GM18526 (cell line): ENCODE results near the gene ZNF491.

ENCODE experiments used
- POLR2A ChIP-seq: IDR thresholded peaks from 3 replicates; pipeline ENCODE4 v1.6.1; 2011; ENCODE audit not compliant: insufficient read length; ENCODE audit errors: extremely low read depth

Gene ZNF491

DNA sequence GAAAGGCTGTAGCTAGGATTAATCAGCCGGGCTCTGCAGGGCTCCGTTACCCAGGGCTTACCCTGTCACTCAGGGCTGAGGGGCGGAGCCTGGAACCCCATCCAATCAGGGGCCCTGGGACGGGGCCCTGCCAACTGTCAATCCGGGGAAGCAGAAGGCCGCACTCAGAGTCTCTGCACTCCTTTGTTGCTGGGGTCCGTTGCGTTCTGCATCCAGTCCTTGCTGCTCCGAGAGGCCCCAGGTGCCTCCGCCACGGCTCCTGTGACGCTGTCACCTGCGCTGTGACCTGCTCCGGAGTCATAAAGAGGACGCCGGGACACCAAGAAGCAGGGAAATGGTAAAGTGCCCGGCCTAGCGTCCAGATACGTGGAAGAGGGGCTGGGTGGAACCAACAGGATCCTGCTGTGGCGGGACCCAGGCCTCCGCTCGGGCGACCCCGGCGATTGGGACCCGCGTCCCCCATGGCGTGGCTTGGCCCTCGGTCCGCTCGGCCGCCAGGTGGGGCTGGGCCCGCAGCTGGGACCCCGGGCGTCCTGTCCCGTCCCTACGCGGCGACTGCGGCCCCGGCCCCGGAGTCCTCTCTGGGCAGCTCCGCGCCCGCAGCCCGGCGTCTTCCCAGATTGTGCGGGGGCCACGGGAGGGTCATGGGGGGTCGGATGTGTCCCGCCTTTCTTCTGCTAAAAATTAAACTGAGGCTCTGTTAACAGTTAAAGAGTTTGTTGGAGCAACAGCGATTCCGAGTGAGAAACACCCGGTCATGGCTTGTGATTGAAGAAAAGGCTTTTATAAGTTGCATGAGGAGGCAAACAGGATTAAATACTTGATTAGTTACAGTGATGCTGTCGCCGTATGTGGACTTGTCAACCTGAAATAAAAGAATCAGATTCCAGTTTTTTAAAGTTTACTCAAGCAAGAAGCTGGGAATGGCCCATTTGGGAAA is at the start of gene ZNF491:
TSS of gene ZNF491 (plus strand) at position 133 of the 940 bp plus-strand sequence. CDS start 7,431 bp downstream, outside the sequence.
- peak; percentile 49 for TF ChIP-seq POLR2A

DNA sequence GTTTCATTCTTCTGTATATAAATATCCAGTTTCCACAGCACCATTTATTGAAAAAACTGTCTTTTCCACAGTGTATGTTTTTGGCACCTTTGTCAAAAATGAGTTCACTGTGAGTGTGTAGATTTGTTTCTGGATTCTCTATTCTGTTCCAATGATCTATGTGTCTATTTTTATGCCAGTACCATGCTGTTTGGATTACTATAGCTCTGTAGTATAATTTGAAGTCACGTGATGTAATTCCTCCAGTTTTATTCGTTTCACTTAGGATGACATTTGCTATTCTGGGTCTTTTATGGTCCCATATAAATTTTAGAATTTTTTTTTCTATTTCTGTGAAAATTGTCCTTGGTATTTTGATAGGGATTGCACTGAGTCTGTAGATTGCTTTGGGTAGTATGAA is 48.6 kb upstream of the ZNF491 start:
- no peak for TF ChIP-seq POLR2A

DNA sequence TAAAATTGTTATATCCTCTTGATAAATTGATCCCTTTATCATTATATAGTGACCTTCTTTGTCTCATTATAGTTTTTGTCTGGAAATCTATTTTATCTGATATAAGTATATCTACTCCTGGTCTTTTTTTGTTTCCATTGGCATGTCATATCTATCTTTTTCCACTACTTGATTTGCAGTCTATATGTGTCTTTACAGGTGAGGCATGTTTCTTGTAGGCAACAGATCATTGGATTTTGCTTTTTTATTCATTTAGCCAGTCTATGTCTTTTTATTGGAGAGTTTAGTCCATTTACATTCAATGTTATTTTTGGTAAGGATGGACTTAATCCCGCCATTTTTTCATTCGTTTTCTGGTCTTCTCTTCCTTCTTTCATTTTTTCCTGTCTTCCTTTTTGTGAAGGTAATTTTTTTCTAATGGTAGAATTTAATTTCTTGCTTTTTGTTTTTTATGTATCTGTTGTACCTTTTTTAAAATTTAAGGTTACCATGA is 46.0 kb upstream of the ZNF491 start:
- TF ChIP-seq POLR2A = no peak

DNA sequence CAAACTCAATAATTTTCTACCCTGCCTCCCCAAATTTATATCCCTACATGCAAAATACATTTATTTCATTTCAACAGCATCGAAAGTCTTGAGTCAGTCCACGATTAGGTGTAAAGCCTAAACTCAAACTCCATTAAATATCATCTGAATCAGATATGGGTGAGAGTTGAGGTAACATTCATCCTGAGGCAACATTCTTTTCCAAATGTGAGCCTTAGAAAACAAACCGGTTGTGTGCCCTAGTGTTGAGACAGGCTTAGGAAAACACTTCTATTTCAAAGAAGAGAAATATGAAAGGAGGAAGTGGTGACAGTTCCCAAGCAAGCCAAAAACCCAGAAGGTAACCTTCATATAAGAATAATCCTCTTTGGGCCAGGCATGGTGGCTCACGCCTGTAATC is 43.7 kb upstream of the ZNF491 start:
- no peak for TF ChIP-seq POLR2A

DNA sequence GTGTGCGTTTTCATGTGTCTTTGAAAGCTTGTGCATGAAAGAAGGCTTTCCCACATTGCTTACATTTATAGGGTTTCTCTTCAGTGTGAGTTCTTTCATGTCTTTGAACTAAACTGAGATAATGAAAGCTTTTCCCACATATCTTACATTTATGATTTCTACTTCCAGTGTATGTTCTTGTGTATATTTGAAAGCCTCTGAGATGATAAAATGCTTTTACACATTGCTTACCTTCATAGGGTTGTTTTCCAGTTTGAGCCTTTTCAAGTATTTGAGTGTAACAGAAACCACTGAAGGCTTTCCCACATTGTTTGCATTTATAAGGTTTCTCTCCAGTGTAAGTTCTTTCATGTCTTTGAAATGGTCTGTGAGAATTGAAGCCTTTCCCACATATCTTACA is 41.4 kb upstream of the ZNF491 start:
- TF ChIP-seq POLR2A = no peak

DNA sequence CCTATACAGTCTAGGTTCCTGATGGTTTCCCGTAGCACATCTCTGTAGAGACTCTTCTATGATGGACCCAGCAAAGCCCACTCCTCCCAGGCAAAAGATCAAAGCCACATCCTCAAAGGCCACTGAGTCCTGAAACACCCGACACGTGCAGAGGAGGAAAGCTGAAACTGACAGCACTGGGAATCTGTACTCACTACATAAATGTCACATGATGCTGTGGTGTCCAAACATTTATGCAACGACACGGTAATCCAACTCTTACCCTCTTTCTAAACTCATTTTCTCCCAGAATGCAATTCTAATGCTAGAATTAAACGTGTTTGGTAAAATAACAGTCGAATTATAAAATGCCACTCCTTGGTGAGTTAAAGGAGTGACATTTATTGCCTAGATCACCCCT is 38.5 kb upstream of the ZNF491 start:
- TF ChIP-seq POLR2A = no peak

DNA sequence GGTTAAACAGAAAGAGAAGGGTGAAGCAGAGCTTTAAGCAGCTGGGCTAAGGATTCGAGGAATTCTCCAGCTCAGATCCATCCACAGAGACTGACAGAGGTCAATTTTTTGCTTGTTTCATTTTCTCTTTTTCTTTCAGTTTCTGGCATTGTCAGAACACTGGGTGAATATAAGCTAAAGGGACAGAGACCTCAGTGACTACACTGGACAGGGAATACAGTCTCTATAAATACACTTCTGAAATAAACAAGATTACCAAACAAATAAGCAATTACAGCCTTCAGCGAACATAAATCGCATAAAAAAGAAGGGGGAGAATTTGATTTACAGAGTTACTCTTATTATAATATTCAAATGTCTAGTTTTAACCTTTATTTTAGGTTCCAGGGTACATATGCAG is 35.2 kb upstream of the ZNF491 start:
- TF ChIP-seq POLR2A = no peak

DNA sequence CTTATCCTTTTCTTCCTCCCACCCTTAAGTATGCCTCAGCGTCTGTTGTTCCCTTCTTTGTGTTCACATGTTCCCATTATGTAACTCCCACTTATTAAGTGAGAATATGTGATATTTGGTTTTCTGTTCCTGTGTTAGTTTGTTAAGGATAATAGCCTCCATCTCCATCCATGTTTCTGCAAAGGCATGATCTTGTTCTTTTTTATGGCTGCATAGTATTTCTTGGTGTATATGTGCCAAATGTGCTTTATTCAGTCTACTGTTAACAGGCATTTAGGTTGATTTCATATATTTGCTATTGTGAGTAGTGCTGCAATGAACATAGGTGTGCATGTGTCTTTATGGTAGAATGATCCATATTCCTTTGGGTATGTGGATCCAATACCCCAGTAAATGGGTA is 34.7 kb upstream of the ZNF491 start:
- TF ChIP-seq POLR2A = no peak

DNA sequence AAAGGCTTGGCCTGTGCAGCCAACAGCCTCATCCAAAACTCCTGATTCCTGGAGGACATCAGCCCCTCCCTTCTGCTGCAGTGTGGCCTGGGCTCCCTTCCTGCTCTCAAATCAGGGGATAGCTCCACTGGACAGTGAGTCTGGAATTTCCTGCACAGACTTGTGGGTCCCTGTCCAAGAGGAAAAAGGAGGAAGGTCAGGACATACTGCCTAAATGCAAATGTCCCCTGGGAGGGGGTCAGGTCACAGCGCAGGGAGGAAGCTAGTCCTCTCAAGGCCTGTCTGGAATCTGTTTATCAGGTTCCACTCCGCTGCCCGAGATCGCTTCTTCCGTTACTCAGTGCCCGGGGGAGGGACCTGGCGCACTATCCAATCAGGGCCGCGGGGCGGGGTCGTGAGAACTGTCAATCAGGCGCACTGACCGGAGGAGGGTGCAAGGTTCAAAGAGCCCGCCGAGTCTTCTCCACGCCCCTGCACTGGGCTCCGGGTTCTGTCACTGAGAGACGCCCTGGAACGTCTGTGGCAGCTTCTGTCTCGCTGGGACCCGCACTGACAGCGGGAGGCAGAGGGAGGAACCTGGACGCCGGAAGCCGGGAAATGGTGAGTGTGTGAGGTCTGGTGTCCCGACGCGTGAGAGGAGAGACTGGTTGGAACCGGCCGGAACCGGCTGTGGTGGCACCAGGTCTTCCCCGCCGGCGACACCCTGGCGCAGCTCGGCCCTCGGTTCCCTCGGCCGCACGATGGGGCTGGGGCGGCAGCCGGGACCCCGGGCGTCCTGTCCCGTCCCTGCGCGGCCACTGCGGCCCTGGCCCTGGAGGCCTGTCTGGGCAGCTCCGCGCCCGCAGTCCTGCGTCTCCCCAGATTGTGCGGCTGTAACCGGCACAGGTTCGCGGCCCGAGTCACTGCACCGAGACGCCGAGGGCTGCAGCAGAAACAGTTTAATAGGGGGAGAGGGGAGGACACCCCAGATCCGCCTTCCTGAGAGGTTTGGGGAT is 31.4 kb upstream of the ZNF491 start, which contains the start of gene ZNF441:
TSS of gene ZNF441 (plus strand) at position 404 of the 995 bp plus-strand sequence. CDS start at position 598, 194 bp downstream.
- peak; percentile 80 for TF ChIP-seq POLR2A

DNA sequence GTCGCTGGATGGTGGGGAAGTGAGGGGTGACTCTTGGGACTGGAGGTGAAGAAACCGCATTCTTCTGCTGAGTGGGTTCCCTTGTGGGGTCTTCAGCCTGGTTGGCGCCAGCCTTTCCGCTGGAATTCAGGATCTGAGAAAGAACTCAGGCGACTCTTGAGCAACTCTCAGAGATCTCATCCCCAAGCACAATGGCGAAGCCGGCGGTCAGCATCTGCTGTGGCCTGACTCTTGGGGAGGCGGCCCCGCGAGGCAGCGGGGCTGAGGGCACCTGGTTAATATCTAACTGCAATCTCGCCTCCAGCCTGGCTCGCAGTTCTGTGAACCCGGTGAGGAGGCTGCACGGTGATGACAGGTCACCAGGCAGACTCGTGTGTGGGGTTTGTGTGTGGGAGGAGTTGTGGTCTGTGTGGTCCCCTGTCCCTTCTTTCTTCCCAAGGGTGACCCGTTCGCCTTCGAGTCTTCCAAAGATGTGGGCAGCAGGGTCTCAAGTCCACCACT is 30.6 kb upstream of the ZNF491 start:
- peak; percentile 25 for TF ChIP-seq POLR2A

DNA sequence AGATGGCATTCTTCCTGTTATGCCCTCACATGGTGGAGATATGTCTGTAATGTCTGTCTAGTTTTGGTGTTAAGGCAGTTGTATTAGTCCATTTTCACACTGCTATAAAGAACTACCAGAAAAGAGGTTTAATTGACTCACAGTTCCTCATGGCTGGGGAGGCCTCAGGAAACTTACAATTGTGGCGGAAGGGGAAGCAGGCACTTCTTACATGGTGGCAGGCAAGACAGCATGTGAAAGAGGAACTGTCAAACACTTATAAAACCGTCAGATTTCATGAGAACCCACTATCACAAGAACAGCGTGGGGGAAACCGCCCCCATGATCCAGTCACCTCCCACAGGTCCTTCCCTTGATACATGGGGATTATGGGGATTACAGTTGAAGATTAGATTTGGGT is 28.3 kb upstream of the ZNF491 start:
- no peak for TF ChIP-seq POLR2A

DNA sequence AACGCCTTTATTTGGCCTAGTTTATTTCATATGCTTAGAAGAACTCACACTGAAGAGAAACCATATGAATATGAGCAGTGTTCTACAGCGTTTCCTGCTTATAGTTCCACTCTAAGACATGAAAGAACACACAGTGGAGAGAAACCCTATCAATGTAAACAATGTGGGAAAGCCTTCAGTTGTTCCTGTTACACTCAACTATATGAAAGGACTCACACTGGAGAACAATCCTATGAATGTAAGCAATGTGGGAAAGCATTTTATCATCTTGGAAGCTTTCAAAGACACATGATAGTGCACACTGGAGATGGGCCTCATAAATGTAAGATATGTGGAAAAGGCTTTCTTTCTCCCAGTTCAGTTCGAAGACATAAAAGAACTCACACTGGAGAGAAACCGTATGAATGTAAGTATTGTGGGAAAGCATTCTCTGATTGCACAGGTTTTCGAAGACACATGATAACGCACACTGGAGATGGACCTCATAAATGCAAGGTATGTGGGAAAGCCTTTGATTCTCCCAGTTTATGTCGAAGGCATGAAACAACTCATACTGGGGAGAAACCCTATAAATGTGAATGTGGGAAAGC is 17.8 kb upstream of the ZNF491 start:
- TF ChIP-seq POLR2A = no peak

DNA sequence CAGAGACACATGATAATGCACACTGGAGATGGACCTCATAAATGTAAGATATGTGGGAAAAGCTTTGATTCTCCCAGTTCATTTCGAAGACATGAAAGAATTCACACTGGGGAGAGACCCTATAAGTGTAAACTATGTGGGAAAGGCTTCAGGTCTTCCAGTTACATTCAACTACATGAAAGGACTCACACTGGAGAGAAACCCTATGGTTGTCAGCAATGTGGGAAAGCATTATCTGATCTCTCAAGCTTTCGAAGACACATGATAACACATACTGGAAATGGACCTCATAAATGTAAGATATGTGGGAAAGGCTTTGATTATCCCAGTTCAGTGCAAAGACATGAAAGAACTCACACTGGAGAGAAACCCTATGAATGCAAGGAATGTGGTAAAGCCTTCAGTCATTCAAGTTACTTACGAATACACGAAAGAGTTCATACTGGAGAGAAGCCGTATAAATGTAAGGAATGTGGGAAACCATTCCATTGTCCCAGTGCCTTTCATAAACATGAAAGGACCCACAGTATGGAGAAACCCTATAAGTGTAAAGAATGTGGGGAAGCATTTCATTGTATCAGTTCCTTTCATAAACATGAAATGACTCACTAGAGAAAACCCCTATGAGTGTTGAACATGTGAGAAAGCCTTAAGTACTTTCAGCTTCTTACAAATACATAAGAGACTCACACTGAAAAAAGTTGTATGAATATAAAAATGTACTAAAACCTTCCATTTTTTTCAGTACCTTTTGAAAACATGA is 16.8 kb upstream of the ZNF491 start:
- TF ChIP-seq POLR2A = no peak

DNA sequence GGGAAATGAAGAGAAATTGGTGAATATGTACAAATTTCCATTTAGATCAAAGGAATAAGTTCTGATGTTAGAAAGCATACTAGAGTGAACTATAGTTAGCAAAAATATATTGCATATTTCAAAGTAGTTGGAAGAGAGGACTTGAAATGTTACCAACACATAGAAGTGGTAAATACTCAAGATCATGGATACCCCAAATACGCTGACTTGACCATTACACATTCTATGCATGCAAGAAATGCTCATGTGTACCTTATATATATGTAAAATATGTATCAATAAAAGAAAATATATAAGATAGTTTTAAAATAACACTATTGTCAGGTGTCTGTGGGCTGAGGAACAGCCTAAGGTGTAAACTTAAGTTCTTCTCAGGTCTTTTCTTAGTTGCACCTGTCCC is 14.6 kb upstream of the ZNF491 start:
- TF ChIP-seq POLR2A = no peak
